ENCODE measurements around the gene SPPL2C. TPM values are rescaled to one million over a fixed set of nuclear protein-coding genes. Genes with fewer than 3 reads are reported as not detected.

SPPL2C gene
- total and polyA plus RNA-seq, 7 donors = 0.60 TPM; not detected in 6

- Histone ChIP-seq H3K27me3 (no peaks in the 10 kb centered on the region), H3K27ac (no peak overlapping the region), H3K4me1 (peaks cover 0 to 11% (median 2%) of the 10 kb centered on the region in 4 donors), H3K9me3 (no peaks in the 10 kb centered on the region), H3K4me3 (no peak overlapping the region), H3K36me3 (no peaks in the 10 kb centered on the region)
- DNase-seq = no peak
- intact Hi-C loops (cut with DNase I) = no loop called here
- TF ChIP-seq CTCF (IDR thresholded peaks at IDR 0.05) (no peak), POLR2AphosphoS5 (IDR thresholded peaks at IDR 0.05) (no peak), EP300 (IDR thresholded peaks at IDR 0.05) (no peak), POLR2A (IDR thresholded peaks at IDR 0.05) (no peak)
- WGBS, 2 donors = 52 to 57% methylated on average over 6 of the region's 6 CpGs
These were observed 19.4 kb downstream of the SPPL2C start for GRCh38 chr17:45863857-45864654.

GRCh38 chr17:45867171-45867570, 22.5 kb downstream of the SPPL2C start:
- H3K36me3 ChIP-seq = no peaks in the 10 kb centered on the region
- H3K27me3 ChIP-seq = no peaks in the 10 kb centered on the region
- TF ChIP-seq POLR2AphosphoS5 (IDR thresholded peaks at IDR 0.05) (no peak), POLR2A (IDR thresholded peaks at IDR 0.05) (no peak), CTCF (IDR thresholded peaks at IDR 0.05) (no peak), EP300 (IDR thresholded peaks at IDR 0.05) (no peak)
- no peak overlapping the region for H3K4me3 ChIP-seq
- H3K4me1 ChIP-seq = peaks cover 0 to 14% (median 13%) of the 10 kb centered on the region in 4 donors
- intact Hi-C loops (cut with DNase I) = no loop called here
- WGBS, 2 donors = 33 to 71% methylated on average over 6 of the region's 6 CpGs
- no peaks in the 10 kb centered on the region for H3K9me3 ChIP-seq
- no peak for DNase-seq
- H3K27ac ChIP-seq = no peak overlapping the region

GRCh38 chr17:45867702-45868101, 23.0 kb downstream of the SPPL2C start:
- H3K27ac ChIP-seq = no peak overlapping the region
- intact Hi-C loops (cut with DNase I) = no loop called here
- TF ChIP-seq CTCF (IDR thresholded peaks at IDR 0.05) (no peak), POLR2A (IDR thresholded peaks at IDR 0.05) (no peak), POLR2AphosphoS5 (IDR thresholded peaks at IDR 0.05) (no peak), EP300 (IDR thresholded peaks at IDR 0.05) (no peak)
- no peak for DNase-seq
- 31 to 69% methylated on average over 8 of the region's 8 CpGs for WGBS, 2 donors
- H3K27me3 ChIP-seq = no peaks in the 10 kb centered on the region
- no peaks in the 10 kb centered on the region for H3K36me3 ChIP-seq
- H3K4me3 ChIP-seq = no peak overlapping the region
- H3K4me1 ChIP-seq = peaks cover 0 to 14% (median 13%) of the 10 kb centered on the region in 4 donors
- H3K9me3 ChIP-seq = no peaks in the 10 kb centered on the region

GRCh38 chr17:45868276-45868675, 23.6 kb downstream of the SPPL2C start:
- TF ChIP-seq EP300 (IDR thresholded peaks at IDR 0.05) (no peak), POLR2AphosphoS5 (IDR thresholded peaks at IDR 0.05) (no peak), CTCF (IDR thresholded peaks at IDR 0.05) (no peak), POLR2A (IDR thresholded peaks at IDR 0.05) (no peak)

More at GRCh38 chr17:45868276-45868675, 23.6 kb downstream of the SPPL2C start:
- H3K4me3 ChIP-seq = no peak overlapping the region
- no peak for DNase-seq
- no peaks in the 10 kb centered on the region for H3K36me3 ChIP-seq
- WGBS, 2 donors = 72 to 76% methylated on average over 5 of the region's 5 CpGs
- no peaks in the 10 kb centered on the region for H3K27me3 ChIP-seq
- peaks cover 0 to 14% (median 13%) of the 10 kb centered on the region in 4 donors for H3K4me1 ChIP-seq
- no peak overlapping the region for H3K27ac ChIP-seq
- H3K9me3 ChIP-seq = no peaks in the 10 kb centered on the region
- intact Hi-C loops (cut with DNase I) = no loop called here

Data from sigmoid colon (tissue), 7 donors.